GM19043 (cell line): ENCODE results near the gene AKR7A3.
"Not testable (repeated sequence)": the region's sequence is repeated elsewhere in the genome, so short reads cannot be mapped to it uniquely, and the experiment has no call there.

Source experiments
- ATAC-seq: cut with Tn5 transposase; IDR thresholded peaks from one replicate; pipeline ENCODE4 v1.9.1; 2021; ENCODE audit warnings: low read depth; ENCODE audit not compliant: unreplicated experiment

AKR7A3 gene

DNA sequence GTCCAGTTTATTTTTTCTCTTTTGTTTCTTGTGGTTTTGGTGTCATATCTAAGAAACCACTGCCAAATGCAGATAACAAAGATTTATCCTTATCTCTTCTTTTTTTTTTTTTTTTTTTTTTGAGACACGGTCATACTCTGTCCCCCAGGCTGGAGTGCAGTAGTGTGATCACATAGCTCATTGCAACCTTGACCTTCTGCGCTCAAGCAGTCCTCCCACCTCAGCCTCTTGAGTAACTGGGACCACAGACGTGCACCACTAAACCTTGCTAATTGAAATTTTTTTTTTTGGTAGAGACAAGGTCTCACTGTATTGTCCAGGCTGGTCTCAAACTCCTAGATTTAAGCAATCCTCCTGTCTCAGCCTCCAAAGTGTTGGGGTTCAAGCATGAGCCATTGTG, 32.5 kb upstream of the AKR7A3 start:
- ATAC-seq: no peak

DNA sequence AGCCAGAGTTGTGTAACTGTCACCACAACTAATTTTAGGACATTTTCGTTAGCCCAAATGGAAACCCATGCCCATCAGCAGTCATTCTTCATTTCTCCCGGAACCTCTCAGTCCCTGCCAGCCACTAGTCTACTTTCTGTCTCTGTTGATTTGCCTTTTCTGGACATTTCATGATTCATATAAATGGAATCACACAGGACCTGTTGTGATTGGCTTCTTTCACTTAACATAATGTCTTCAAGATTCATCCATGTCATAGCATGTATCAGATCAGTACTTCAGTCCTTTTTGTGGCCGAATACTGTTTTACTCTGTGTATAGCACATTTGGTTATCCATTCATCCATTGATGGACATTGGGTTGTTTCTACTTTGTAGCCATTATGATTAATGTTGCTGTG, 30.6 kb upstream of the AKR7A3 start:
- ATAC-seq: no peak

DNA sequence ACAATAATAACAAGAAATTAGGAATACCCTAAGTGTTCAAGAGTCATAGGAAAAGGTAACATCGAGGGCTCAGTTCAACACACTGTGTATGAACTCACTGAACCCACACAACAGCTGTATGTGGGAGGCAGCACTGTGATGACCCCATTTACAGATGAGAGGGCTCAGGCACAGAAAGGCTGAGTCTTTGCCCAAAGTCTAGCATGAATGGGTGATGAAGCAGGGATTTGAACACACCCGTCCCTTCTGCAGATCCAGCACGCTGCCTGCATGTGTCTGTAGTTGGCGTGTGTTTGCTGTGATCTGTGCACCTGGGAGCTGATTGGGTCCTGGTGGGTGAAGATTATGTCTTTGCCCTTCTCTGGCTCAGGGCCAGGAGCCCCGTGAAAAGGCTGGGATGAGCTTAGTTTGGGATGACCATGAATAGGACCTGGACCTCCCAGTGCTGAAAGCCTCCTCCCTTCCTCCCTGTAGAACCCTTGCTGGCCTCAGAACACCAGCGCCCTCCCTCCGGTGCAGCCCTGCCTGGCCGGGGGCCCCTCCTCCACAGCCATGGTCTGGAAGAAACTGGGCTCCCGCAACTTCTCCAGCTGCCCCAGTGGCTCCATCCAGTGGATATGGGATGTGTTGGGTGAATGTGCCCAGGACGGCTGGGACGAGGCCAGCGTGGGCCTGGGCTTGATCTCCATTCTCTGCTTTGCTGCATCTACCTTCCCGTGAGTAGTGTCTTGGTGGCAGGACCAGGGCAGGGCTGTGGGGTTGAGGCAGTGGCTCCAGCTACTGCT, 28.7 kb upstream of the AKR7A3 start:
- ATAC-seq: no peak

DNA sequence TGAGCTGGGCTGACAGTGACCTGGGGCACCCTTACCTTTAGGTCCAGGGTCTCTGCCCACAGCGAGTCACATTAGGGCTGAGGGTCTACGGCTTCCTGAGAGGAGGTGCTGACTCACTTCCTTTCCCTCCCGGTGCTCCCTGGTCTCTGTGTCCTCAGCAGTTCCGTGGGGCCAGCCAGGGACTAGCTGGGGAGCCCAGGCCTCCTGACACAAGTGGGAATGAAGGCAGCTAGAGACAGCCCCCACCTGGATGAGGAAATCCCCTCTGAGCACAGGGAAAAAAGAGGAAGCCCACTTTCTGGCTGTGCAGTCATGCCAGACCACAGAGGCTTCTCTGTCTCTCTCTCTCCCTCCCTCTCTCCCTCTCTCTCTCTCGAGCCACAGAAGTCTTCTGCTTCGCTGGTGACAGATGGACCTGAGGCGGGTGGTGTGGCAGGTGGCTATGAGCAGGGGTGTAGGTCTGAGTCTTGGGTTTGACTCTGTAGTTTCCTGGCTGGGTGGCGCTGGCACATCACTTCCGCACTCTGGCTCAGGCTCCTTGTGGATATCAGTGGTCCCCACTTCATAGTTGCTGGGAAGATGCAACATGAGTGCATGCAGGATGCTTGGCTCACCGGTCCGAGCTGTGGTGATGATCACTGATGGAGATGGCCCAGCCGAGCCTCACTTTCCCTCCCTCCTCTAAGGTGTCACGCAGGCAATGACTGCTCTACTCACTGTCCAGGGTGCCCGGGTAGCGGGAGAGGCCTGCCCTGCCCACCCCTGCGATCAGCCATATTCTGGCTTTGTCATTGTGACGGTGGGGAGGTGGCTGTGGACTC, 27.0 kb upstream of the AKR7A3 start:
- ATAC-seq: no peak

DNA sequence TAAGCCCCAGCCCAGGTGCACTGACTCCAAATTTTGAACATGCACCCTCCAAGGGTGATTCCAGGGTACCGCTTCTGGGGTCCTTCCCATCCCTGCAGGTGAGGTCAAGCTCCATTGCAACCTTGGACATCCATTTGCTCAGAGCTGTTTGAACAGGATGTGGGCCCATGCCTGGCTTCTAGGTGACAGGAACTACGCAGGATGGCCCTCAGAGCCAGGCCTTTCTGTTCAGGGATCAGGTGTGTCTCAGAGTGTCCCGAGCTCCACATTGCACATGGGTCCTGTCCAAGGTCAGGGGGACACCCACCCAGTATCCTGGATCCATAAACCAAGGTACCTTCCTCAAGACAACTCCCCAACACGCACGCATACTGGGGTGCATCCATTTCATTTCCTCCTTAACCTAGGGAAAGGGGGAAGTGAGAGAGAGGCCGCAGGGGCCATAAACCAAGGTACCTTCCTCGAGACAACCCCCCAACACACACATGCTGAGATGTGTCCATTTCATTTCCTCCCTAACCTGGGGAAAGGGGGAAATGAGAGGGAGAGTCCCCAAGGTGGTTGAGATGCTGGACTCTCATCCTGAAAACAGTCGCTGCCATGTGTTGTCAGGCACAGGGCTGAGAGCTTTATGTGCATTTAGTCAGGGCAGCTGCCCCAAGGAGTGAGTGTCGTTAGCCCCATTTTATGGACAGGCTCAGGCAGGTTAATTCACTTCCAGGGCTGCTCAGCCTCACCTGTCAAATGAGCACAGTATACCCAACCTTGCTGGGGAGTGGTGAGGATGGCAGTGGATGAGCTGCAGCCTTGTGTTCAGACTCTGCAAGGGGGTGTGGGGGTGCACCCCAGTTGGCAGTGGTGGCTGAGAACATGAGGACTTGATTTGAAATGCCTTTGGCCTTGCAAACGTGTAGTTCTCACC, 25.7 kb upstream of the AKR7A3 start:
- no peak for ATAC-seq

DNA sequence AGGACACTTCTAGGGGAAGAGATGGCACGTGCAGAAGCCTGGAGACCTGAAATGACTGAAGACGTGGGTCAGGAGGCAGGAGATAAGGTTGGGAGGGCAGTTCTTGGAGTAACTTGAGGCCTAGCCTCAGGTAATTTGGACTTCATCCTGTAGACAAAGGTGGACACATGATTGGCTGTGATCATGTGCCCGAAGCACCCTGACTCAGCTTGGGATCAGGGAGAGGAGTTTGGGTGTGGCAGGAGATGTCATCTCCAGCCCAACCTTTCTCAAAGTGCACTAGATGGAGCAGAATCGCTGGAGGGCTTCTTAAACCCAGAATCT, 25.0 kb upstream of the AKR7A3 start:
- ATAC-seq: no peak

DNA sequence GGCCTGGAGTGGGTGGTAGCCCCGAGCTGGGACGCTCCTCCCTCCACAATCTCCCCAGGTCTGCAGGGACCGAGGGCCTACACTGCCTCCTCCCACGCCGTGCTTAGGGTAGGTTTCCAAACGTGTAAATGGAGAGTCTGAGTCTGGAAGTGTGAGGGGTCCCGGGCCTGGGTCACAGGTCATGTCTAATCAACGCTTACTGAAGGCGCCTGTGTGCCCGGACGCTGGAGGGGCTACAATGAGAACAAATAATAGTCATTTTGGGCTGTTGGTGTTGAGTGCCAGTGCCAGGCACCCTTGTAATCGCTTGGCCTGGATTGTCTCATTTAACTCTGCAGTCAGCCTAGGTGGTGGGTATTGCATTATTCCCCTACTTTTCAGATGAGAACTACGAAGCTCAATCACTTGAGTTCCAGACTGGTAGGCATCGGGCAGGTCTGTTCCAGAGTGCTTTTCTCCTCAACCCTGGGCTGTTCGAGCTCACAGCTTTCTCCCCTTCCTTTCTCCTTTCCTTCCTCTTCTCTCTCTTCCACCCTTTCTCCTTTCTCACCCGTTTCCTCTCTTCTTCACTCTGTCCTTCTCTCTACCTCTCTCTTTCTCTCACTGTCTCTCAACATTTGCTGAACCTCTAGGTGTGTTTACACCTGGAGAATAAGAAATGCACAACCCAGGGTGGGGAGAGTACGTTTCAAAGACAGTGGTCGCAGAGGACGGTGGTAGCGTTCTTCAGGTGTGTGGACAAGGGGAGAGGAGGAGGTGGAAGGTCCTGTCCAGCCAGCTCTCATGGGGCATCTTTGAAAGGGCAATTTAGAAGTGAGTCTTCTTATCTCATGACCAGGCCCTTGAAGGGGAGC, 24.4 kb upstream of the AKR7A3 start:
- ATAC-seq: peak; percentile 5

DNA sequence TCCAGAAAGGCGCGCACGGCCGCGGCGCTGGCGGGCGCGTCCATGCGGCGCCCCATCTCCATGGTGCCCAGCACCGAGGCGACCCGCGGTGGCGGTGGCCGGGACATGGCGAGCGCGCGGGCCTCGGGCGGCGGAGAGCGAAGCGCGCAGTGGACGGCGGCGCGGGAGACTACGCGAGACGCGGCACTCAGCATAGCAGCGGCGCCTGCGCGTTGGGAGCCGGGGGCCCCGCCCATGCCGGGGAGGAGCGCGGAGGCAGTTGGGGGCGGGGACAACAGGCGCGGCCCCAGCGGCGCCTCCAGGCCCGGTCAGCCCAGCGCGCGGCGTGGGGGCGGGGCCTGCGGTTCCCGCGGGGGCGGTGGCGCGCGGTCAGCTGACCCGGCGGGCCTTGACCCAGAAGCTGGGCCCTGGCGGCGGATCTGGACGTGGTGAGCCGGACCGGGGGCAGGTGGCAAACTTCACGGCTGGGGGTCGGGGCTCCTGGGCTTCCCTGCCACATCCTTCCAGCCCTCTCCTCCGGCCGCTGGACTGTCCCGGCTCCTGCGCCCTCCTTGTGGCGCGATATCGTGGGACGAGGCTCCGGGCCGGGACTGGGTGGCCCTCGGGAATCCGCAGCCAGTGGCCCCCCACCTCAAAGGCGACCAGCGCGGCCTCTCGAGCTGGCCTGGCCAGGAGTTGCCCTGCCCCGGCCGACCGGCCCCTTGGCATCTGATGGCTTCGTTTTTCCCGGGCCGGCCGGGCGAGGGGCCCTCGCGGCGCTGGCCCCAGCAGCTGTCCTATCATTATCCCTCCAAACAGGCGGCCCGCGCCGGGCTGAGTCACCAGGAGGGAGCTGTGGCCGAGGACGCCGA, 23.6 kb upstream of the AKR7A3 start, which contains the start of the genes AKR7A2 and SLC66A1:
Gene AKR7A2, minus strand, starts transcription at position 214 of the 851 bp plus-strand sequence. Its CDS starts 20 bp downstream, at position 194.
Gene SLC66A1, plus strand, starts transcription at position 396 of the 851 bp plus-strand sequence. CDS start 5,352 bp downstream, outside the sequence.
- ATAC-seq: peak; percentile 55

DNA sequence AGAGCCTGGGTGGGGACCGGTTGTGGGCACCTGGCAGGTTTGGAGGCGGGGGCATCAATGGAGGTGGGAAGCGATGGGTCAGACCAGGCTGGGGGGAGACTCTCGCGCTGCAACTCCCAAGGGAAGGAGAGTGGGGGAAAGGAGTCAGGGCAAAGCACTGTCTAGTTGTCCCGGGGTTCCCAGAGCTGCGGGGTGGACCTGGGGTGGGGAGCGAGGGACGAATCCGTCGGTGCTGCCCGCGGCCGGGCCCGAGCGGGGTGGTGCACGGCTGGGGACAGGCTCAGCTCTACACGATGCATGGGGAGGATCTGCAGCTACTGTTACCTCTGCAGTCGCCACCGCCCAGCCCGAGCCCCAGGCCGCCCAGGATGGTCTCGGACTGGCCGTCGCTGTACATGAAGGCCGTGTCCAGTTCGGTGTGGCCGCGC, 22.9 kb upstream of the AKR7A3 start:
- no peak for ATAC-seq

DNA sequence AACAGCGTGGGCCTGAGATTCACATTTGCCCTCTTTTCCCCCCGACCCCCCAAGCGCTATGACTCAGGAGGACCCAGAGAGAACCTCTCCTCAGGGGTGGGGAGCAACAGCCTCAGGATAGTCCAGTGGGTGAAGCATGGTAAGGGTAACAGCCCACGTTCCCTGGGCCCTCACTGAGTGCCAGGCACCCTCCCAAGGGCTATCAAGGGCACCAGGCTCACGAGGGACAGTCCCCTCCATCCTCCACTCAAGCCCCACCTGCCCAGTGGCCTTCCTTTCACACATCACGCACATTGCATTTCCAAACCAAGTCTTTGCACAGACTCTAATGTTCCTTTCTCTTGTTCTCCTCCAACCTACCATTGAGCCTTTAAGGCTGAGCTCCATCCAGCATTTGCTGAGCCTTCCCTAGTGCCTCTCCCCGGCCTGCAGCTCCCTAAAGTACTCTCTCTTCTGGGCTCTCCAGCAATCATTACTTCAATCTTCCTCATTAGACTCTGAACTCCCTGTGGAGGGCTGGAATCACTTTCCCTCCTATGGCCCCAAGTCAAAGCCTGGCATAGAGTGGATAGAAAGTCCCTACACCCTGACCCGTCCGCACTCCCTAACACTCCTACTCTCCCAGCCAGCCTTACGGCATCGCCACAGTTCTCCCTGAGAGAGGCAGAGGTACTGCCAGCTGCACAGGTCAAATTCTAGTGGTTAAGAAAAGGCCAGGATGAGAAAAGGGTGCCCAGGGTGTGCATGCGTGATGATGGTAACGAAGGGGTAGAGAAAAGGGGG, 22.3 kb upstream of the AKR7A3 start:
- no peak for ATAC-seq

DNA sequence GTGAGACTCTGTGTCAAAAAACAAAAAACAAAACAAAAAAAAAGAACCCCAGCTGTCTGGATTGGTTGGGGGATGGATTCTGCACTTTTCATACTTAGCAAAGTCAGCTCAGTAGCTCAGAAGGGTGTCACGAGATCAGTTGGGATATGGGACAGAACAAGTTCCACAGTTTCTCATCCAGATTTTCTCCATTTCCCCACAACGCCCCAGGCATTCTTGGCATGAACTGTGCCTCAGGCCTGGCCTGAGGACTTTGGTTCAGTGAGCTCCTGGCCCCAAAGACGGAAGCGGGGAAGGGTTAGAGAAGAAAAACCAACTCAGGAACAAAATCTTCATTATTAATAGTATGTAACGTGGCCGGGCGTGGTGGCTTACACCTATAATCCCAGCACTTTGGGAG, 21.5 kb upstream of the AKR7A3 start:
- no peak for ATAC-seq

DNA sequence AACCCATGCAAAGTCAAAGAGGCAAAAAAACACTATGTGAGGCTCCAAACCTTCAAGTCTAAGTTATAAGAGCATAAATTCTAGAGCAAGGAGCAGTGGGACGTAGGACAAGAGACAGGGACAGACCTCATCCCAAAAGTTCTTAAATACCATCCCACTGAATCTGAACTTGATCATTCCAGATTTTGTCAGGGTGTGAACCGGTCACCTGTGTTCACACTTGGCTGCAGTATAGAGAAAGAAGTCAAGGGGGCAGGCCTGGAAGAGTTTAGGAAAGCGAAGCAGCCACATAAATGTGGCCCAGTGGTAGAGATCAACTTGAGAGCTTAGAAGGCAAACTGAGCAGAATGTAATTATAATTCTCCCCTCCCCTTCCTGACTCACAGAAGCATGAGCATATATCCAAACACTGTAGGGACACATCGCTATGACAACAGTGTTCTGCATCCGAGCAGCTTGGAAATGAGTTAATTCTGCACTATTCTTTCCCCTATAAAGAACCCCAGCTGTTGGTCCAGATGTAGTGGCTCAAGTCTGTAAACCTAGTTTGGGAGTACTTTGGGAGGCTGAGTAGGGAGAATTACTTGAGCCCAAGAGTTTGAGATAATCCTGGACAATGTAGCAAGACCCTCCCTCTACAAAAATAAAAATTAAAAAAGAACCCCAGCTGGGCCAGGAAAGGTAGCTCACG, 20.7 kb upstream of the AKR7A3 start:
- no peak for ATAC-seq

DNA sequence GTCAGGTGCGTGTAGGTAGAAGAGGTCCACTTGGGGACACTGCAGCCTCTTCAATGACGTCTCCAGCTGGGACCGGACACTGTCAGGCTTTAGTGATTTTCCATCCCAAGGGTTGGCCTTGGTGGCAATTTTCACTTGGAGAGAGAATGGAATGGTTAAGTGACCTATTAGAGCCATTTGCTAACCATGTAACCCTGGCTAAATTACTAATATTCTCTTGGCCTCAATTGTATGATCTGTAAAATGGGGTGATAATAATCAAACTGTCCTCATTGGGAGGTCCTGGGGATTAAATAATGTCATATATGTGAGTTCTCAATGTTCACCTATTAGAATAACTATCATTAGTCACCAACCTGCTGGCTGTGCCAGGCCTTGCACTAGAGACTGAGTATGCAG, 19.9 kb upstream of the AKR7A3 start:
- ATAC-seq: no peak

DNA sequence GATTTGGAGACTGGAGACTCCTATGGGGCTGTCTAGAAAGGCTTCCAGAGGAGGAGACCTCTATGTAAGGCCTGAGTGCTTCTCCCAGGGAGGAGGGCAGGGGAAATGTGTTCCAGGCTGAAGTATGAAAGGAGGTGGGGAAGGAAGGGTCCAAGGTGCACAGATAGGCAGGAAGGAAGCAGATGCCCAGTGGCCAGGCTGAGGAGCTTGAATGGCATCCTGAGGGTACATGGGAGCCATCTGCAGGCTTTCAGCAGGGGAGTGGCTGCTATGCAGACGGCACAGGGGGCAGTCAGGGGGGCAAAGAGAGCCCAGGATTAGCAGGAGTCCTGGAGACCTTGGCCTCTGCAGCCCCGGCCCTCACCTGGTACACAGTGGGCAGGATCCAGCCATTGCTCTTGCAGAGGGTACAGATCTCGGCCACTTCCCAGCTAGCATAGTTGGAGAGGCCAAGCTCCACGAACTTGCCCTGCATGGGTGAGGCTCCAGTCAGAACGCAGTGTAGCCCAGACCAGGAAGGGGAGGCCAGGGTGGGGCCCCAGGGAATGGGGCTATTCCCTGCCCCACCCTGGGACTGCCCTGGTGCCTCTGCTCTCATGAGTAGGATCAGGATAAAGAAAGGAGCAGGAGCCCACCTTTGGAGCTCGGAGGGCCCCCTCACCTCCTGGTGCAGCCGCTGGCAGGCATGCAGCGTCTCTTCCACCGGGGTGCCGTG, 19.4 kb upstream of the AKR7A3 start:
- no peak for ATAC-seq

DNA sequence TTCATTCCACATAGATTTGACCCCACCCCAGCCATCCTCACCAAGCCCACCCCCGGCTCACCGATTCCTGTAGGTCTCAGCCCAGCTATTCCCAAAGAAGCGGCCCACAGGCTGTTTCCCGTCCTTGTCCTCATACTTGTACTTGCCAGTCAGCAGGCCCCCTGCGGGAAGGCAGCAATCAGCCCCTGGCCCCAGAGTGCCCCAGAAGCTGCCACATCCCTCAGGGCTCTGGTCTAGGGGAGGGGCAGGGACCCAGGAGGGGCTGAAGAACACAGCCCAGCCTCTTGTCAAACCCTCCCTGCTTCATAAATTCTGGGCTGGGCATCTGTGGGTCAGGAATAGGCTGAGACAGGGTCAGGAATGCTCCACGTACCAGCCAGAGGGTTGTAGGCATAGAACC, 18.4 kb upstream of the AKR7A3 start:
- no peak for ATAC-seq

DNA sequence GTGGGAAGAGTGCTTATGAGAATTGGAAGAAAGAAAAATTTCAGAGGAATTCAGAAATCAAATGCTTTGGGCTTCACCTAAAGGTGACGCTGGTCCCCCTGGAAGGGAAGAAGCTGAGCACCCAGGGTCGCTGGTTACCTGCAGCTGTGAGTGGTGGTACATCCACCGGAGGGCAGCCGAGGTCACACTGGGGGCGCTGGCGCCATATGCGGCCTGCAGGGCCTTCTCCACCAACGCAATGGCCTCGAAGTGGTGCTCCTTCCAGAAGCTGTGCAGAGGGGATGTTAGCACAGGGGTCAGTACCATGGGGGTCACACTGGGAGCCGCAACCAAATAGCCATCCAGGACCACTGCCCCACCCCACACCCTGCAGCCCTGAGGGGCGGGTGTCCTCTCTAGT, 17.3 kb upstream of the AKR7A3 start:
- ATAC-seq: no peak

DNA sequence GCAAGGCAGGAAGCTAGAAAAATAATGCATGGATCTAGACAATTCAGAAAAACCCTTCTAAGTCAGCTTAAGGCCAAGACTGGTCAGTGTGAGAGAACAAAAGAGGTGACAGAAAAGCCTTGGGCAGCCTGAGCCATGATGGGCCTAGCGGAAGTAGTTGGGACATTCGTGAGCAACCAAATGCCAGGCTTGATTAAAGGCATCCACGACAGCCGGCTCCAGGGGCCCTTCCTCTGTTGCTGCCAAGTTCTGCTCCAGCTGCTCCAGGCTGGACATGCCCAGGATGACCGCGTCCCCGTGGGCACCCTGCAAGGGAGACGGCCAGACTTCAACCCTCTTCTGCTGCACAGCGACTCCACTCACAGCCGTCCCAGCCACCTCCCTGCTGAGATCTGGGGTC, 15.5 kb upstream of the AKR7A3 start:
- not testable (repeated sequence) for ATAC-seq
